Iris pigment epithelial cell (primary cell): ENCODE results near the gene TNFAIP2.
A peak's percentile ranks its signal among the peaks of the same experiment; 100 is the strongest.

Source experiments
- DNase-seq: peaks from one replicate; pipeline ENCODE4 v3.0.0-alpha.2; 2011; ENCODE audit warnings: low read depth

The TNFAIP2 gene, protein sequence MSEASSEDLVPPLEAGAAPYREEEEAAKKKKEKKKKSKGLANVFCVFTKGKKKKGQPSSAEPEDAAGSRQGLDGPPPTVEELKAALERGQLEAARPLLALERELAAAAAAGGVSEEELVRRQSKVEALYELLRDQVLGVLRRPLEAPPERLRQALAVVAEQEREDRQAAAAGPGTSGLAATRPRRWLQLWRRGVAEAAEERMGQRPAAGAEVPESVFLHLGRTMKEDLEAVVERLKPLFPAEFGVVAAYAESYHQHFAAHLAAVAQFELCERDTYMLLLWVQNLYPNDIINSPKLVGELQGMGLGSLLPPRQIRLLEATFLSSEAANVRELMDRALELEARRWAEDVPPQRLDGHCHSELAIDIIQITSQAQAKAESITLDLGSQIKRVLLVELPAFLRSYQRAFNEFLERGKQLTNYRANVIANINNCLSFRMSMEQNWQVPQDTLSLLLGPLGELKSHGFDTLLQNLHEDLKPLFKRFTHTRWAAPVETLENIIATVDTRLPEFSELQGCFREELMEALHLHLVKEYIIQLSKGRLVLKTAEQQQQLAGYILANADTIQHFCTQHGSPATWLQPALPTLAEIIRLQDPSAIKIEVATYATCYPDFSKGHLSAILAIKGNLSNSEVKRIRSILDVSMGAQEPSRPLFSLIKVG

DNA sequence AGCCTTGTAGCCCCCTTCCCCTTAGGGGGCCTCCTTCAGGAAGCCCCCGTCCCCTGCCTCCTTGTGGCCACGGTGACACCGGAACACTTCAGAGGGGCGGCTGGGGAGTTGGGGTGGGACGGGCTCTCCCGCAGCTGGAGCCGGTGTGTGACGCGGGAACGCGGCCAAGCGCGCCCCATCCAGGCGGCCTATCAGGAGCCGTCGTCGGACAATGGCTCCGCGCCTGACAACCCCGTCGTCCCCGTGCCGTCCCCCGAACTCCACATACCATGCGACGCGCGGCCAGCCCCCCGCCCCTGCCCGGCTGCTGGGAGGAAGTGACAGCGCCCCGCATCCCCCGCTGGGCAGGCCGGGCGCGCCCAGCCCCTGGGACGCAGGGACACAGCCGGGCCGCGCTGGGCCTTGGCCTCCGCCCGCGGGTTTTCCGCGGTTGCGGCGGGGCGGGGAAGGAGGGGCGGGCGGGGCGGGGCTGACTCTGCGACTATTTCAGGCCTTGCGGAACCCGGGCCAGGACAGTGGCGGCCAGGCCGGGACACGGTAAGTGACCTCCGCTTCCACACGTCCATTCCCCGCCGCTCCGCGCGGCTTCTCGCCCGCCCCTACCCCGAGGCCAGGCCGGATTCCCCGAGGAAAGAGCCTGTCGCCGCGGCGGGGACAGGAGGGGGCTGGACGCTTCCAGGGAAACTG, at the start of gene TNFAIP2:
TNFAIP2 (plus strand) TSS at position 515 of the 687 bp plus-strand sequence. CDS start 2,997 bp downstream, outside the sequence.
- DNase-seq = no peak

DNA sequence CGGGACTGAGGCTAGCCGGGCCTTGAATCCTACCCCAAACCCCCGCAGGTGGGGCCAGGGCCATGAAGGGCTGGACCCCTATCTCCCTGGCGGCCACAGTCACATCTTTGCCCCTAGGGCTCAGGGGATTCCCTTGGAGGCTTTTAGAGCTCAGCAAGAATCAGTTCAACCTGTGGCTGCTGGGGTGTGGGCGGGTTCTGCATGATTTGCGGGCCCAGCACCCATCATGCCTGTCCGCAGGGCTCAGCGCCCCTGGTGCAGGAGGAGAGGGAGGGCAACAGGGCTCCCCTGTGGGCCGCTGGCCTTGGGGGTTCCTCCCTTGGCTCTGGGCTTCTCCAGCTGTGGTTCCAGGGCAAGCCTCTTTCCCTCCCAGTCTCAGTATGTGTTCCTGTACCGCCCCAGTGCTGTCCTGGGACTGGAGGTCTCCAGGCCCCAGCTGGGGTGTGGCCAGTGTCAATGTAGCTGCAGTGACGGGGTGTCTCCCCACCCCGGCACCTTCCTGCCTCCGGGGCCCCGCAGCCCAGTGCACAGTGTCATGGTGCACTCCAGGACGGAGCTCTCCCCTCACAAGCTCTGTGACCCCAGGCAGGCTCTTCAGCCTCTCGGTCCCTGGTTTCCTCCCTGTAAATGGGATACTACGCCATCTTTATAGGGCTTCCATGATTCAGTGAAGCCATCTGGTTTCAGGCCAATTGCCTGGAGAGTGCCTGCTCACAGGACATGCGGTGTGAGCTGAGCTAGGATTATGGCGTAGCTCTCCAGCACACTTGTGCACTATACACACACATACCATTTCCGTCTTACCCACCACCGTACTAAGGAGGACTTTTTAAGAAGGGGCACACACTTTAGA, 49.2 kb upstream of the TNFAIP2 start:
- no peak for DNase-seq

DNA sequence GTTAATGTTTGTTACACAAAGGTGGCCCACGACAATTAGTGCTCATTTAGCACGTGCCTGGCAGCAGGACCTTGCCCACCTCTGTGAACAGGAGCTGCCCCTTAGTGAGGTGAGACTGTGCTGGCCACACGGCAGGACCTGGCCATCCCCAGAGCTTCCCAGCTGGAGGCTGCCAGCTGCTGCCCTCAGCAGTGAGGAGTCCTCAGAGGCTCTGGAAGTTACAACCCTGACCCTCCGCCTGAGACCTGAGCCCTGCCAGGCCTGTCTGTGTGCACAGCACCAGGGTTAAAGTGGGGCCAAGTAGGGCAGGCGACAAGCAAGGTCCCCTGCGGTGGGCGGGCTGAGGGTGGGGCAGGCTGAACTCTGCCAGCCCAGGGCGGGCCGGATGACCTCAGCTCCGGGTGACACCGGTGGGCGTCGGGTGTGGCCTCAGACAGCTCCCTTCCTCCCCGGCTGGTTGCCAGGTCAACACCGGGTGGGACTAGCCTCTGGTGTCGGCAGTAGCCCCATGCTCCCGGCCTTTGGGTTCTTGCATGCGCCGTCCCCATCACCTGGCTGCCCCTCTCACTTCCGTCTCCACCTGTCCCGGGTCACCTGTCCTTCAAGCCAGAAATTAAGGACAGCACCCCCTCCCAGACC, 48.4 kb upstream of the TNFAIP2 start:
- DNase-seq = no peak

DNA sequence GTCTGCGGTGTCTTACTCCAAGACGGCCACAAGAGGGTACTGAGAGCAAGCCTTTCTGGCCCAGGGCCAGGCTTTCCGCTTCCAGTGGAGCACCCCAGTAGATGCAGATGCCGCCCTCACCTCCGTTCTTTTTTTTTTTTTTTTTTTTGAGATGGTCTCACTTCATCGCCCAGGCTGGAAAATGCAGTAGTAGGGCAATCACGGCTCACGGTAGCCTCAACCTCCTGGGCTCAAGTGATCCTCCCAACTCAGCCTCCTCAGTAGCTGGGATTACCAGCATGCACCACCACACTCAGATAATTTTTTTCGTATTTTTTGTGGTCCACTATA, 44.9 kb upstream of the TNFAIP2 start:
- DNase-seq = peak; percentile 79

DNA sequence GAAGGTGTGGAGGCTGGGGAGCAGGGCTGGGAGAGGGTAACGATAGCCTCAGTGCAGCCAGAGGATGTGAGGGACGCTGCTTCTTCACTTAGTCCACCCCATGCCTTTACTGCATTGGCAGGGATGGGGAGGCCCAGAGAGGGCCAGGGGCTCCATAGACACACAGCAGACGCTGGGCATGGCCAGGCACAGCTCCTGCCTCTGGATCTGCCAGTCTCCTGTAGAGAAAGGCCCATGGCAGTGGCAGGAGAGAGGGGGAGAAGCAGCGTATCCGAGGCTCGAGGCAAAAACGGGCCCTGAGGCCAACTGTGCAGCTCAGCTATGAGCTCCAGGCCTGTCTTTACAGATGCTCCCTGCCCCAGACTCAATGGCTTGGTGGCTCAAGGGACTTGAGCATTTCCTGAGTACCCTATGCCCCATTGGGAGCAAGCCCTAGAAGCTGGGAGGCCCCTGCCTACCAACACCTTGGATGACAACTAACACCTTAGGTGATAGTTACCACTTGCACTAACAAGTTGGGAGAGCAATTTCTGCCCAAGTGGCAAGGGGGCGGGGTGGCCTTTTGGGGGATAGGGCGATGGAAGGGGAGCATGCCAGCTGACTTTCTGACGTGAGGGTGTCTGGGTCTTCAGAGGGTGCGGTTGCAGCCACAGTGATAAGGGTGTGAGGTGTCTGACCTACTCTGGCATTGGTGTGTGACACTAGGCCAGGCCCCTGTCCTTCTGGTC, 44.2 kb upstream of the TNFAIP2 start:
- DNase-seq = no peak

DNA sequence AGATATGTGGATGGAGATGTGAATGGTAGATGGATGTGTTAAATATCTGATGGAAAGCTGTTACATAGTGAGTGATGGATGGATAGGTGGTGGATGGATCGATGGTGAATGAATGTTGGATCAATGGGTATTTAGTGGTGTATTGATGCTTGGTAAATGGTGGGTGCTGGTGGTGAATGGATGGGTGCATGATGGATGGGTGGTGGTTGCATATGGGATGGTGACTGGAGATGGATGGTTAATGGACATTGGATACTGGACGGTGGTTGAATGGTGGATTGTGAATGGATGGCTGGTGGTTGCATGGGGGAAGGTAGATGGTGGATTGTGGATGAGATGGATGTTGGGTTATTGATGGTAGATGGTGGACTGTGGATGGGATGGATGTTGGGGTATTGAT, 41.3 kb upstream of the TNFAIP2 start:
- DNase-seq = no peak

DNA sequence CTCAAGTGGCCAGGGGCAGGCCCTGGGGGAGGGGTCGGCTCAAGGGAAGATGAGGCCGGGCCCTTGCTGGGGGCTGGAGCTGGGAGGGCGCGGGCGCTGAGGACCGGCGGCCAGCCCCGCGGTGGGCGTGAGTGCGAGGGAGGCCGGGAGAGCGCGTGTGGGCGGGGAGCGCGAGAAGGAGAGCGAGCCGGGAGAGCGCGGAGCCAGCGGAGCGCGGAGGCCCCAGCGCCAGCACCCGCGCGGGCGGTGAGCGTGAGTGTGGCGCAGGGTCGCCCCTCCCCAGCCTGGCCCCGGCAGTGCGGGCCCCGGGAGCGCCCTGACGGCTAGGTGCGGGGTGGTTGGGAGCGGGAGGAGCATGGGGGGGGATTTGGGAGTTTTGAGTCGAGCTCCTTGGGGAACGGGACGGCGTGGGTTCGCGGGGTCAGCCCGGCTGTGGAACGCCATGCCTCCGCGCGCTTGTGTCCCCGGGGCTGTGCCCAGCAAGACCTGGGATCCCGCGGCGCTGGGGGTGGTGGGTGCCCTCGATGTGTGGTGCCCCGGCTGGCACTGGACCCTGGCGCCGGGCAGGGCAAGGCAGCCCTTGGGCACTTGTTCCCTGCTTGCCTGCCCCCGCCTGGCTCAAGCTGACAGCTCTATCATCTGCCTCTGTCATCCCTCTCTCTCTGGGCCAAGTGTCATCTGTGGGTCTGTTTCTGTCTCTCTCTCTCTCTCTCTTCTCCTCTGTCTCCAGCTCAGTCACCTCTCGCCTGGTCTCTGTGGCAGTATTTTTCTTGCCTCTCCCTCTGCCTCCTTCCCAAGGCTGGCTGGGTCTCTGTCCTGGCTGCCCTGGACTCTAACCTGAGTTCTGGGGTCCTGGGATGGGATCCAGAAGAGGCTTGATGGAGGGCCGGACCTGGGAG, 39.0 kb upstream of the TNFAIP2 start, which contains the start of gene LBHD2:
LBHD2 (plus strand) TSS at position 190 of the 899 bp plus-strand sequence. CDS start 1,803 bp downstream, outside the sequence.
- peak; percentile 32 for DNase-seq

DNA sequence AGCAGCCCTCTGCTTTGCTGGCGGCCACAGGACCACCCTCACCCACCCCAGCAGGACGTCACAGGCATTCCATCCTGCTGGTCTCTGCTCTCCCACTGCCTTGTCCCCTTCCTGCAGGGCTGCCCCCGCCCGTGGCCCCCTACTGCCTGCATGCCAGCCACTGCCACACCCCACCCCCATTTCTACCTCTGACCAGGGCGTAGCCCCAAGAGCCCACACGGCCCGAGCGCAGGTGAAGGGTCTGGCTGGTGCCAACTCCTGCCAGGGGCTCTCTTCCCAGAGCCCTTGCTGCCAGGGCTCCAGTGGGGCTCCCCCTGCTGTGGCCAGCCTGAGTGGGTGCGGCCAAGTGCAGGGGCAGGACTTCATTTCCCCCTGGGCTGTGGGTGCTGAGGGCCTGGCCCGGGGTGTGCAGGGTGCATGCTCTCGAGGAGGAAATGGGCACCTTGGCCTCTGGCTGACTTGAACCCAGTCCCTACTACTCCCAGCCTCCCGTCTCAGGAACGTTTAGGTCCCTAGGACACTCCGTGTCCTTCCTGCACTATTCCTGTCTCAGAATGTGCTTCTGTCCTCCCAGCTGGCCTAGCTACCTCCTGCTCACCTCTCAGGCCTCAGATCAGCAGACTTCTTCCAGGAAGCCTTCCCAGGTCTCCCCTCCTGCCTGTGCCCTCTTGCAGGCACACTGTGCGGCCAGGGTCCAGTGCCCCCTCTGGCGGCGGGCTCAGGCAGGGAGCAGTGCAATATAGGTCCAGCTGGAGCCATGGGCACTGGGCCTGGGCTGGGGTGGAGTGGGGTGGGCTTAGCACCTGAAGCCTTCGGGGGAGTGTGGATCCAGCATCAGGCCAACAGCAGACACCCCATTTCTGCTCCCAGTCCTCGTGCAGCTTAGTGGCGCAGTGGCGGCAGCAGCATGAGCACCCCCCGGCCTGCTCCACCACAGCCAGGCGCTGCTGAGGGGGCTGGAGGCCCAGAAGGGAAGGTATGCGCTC, 37.9 kb upstream of the TNFAIP2 start:
- DNase-seq = no peak

DNA sequence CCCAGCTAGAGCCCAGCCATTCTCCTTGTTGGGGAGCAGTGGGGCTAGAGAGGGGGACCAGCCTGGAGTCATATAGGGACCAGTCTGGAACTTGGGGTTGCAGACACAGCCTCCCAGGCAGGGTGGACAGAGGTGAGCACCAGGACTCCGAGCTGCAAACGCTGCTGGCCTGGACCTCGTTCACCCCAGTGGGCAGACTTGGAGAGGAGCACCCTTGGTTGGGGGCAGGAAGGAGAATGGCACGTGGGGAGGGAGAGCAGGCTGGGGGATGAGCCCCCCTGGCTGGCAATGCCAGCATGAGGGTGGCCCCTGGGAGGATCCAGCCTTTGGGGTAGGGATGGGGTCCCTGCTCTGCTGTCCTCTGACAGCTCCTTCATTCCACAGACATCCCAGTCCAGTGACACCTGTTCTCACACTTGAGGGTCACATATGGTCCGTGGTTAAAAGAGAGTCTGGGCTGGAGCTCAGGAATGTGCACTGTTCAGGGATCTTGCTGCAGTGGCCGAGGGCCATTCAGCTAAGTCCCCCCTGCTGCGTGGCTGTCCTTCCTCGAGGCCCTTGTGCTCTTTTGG, 36.4 kb upstream of the TNFAIP2 start:
- no peak for DNase-seq

DNA sequence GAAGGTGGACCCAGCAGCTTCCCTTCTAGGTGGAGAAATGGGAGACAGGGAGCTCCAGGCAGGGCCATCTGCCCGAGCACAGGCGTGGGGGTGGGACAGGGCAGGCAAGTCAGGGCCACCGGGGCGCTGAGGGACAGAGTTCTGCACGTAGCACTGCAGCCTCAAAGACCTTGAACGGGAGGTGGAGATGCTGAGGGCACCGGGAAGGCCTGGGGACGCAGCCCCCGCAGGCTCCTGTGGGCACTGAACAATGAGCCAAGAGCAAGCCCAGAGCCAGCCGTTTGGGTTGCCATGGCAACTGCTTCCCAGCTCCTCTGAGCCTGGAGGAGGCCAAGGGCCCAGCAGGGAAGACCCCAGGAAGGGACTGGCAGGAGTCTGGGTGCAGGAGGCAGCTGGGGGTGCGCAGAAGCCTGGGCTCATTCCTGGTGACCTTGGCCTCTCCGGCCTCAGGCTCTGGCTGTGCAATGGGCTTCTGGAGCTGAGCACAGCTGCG, 35.9 kb upstream of the TNFAIP2 start:
- no peak for DNase-seq

DNA sequence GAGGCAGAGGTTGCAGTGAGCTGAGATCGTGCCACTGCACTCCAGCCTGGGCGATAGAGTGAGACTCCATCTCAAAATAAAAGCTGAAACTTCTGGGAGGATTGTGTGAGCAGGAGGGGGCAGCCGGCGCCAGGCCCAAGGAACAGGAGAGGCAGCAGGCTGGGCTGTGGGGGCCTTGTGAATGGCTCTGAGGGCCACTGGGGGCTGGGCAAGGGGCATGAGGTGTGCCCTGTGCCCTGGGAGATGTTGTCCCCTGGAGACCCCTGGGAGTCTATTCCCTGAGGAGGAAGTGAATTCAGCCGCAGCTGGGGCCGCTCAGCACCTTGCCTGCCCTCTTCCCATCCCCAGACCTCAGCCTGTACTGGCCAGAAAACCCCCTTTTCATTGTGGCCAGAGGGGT, 34.3 kb upstream of the TNFAIP2 start:
- no peak for DNase-seq

DNA sequence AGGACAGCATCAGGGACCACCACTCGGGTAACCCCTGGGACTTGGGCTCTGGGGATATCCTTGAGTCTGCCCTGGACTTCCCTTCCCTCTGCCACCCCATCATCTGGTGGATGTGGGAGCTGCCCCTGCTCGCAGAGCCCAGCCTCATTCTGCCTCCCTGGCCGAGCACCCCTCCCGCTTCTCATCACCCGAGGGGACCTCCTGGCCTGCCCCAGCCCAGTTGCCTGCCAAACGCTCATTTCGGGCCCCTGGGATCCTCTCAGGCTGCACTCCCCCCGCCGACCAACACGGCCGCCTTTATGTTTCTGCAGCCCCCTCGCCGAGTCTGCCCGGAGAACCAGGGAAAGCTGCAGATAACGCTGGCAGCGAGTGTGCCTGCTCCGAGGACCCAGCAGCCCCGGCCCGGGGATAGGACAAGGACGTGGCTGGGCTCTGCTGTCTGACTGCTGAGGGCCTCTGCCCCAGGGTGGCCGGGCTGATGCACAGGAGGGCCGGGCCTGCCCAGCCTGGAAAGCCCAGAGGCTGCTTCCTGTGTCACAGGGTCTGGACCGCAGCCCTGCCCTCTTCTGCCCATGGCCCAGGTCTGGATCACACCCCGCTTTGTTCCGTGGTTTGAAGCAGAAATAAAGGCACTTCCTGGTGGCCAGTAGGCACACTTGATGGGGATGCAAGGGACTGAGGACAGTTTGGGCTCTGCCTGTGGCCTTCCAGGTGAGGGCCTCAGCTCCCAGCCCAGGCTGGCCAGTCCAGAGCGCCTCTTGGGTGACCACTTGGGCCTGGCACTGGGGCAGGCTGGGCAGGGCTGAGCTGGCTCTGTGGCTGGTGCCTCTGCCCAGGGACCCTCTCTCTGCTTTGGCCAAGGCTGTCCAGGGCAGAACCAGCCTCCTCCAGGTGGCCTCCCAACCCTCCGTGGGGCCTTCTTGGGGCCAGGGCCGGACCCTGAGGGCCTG, 33.6 kb upstream of the TNFAIP2 start:
- no peak for DNase-seq

DNA sequence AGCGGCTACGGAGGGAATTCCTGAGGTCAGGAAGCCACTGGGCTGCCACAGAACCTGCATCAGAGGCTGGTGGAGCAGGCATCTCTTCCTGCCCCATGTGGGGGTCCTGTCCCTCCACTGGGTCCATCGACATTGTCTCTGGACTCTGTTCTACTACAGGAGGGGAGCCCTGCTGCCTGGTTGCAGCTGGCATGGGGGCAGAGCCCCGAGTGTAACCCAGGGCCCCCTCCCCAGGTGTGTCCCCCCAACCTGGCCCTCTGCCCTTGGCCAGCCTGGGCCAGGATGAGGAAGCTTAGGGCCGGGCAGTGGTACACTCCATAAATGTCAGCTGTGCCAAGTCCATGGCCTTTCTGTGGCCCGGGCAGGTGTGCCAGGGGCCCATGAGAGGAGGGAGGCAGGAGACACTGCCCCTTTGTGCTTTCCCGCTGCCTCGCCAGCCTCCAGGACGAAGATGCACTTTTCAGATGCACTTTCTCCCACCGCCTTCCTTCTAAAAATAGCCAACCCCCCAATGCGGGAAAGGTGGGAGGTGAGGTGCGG, 32.7 kb upstream of the TNFAIP2 start:
- no peak for DNase-seq

DNA sequence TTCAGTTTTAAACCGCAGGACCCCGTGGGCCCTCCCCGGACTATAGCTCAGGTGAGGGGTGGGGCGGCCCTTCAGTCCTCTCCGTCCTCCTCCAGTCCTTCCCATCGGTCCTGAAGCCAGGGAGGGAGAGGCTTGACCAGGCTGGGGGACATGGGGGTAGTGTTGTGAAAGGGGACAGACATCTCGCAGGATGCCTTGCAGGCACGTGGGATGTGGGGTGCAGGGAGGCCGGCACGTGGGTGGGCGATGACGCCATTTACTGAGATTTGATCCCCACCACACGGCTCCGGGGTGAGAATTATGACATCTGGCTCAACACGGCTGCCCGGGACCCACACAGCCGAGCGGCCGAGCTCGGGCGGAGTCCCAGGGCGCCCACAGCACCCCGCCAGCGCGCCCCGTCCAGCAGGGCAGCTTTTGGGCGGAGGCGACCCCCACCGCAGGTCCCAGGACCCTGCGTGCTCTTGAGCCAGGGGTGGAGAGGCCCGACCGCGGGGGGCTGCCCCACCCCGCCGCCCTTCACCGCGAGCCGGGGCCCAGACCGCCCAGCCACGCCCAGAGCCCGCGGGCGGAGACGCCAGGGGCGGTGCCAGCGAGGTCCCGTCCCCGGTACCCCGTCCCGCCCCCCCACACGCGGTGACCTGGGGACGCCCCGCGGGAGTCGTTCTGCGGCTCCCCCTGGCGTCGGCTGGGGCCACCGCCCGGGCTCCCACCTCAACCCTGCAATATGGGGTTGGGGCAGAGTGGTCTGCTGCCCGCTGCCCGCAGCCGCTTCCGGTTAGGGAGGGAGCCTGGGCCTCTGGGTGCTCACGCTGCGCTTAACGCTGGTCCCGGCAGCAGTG, 32.0 kb upstream of the TNFAIP2 start:
- peak; percentile 61 for DNase-seq

DNA sequence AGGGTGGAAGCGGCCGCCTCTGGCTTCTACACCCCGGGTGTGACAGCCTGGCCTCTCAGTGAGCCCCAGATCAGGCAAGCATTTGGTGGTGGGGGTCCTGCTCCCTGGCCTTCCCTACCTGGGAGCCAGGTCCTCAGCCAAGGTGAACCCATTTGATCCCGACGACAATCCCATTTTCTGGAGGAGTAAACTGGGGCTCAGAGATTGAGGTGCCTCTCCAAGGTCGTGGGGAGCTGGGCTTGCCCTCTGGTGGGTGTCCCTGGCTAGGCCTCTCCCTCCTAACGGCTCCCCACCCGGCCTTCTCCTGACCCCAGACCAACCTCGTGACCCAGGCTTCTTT, 31.4 kb upstream of the TNFAIP2 start:
- no peak for DNase-seq
